ENCODE results near the gene TBXAS1. TPM values are rescaled to one million over a fixed set of nuclear protein-coding genes. Genes with fewer than 3 reads are reported as not detected.

TBXAS1 gene
- total RNA-seq, 1 experiment from 2014 or later: 2.3 TPM

GRCh38 chr7:140018125-140019043 is 189.3 kb downstream of the TBXAS1 start:
- Mint-ChIP-seq H3K9me3 (no peaks in the 10 kb centered on the region), H3K36me3 (no peaks in the 10 kb centered on the region), H3K4me1 (no peaks in the 10 kb centered on the region), H3K4me3 (no peak overlapping the region), H3K27me3 (ENCODE audit: low read depth) (no peaks in the 10 kb centered on the region), H3K27ac (no peak overlapping the region)
- no peak for DNase-seq (ENCODE audit: low spot score)
- POLR2A ChIA-PET: interaction anchor here (0.8 kb wide), 1 partner anchor 390 kb away, joined by 4 read pairs; no protein-coding TSS in a partner anchor
- TF ChIP-seq ZMAT4 (CRISPR knock-in tag; IDR thresholded peaks at IDR 0.05) (no peak), ZNF121 (CRISPR knock-in tag; IDR thresholded peaks at IDR 0.05) (no peak)
- TF ChIP-seq, protein P1, sequence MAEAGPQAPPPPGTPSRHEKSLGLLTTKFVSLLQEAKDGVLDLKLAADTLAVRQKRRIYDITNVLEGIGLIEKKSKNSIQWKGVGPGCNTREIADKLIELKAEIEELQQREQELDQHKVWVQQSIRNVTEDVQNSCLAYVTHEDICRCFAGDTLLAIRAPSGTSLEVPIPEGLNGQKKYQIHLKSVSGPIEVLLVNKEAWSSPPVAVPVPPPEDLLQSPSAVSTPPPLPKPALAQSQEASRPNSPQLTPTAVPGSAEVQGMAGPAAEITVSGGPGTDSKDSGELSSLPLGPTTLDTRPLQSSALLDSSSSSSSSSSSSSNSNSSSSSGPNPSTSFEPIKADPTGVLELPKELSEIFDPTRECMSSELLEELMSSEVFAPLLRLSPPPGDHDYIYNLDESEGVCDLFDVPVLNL (CRISPR knock-in tag; IDR thresholded peaks at IDR 0.05; ENCODE audit: borderline replicate concordance, low read depth): no peak
- CTCF ChIA-PET: interaction anchor here (0.6 to 1.8 kb wide), 3 partner anchors 13 to 373 kb away, joined by 3 to 6 read pairs (median 5); no protein-coding TSS in a partner anchor
- ATAC-seq: no peak

- no peaks in the 10 kb centered on the region for H3K36me3 Mint-ChIP-seq
- no peak overlapping the region for H3K27ac Mint-ChIP-seq
- ChIA-PET POLR2A (no interaction called here), CTCF (interaction anchor here (1.2 kb wide), 1 partner anchor 14 kb away, joined by 5 read pairs; no protein-coding TSS in a partner anchor)
- no peaks in the 10 kb centered on the region for H3K27me3 Mint-ChIP-seq (ENCODE audit: low read depth)
- no peaks in the 10 kb centered on the region for H3K4me1 Mint-ChIP-seq
- H3K9me3 Mint-ChIP-seq: no peaks in the 10 kb centered on the region
- no peak for ATAC-seq
- no peak for DNase-seq (ENCODE audit: low spot score)
- TF ChIP-seq FOXP4 (CRISPR knock-in tag; IDR thresholded peaks at IDR 0.05): no peak
- no peak for TF ChIP-seq ZBTB21 (CRISPR knock-in tag; IDR thresholded peaks at IDR 0.05; ENCODE audit: borderline replicate concordance)
- no peak for TF ChIP-seq ZNF423 (CRISPR knock-in tag; IDR thresholded peaks at IDR 0.05)
- no peak for TF ChIP-seq ELF4 (CRISPR knock-in tag; IDR thresholded peaks at IDR 0.05; ENCODE audit: low read depth)
- TF ChIP-seq, protein P2, sequence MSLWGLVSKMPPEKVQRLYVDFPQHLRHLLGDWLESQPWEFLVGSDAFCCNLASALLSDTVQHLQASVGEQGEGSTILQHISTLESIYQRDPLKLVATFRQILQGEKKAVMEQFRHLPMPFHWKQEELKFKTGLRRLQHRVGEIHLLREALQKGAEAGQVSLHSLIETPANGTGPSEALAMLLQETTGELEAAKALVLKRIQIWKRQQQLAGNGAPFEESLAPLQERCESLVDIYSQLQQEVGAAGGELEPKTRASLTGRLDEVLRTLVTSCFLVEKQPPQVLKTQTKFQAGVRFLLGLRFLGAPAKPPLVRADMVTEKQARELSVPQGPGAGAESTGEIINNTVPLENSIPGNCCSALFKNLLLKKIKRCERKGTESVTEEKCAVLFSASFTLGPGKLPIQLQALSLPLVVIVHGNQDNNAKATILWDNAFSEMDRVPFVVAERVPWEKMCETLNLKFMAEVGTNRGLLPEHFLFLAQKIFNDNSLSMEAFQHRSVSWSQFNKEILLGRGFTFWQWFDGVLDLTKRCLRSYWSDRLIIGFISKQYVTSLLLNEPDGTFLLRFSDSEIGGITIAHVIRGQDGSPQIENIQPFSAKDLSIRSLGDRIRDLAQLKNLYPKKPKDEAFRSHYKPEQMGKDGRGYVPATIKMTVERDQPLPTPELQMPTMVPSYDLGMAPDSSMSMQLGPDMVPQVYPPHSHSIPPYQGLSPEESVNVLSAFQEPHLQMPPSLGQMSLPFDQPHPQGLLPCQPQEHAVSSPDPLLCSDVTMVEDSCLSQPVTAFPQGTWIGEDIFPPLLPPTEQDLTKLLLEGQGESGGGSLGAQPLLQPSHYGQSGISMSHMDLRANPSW (CRISPR knock-in tag; conservative IDR thresholded peaks at IDR 0.05; ENCODE audit: low read depth): no peak
- no peak for TF ChIP-seq ATF3 (CRISPR knock-in tag; conservative IDR thresholded peaks at IDR 0.05)
- no peak for TF ChIP-seq NR3C1 (CRISPR knock-in tag; conservative IDR thresholded peaks at IDR 0.05; ENCODE audit: low read depth)
- TF ChIP-seq EMX1 (CRISPR knock-in tag; IDR thresholded peaks at IDR 0.05): no peak
- TF ChIP-seq GABPB1 (CRISPR knock-in tag; IDR thresholded peaks at IDR 0.05): no peak
- no peak for TF ChIP-seq TEAD4 (CRISPR knock-in tag; IDR thresholded peaks at IDR 0.05)
- no peak for TF ChIP-seq ZNF416 (CRISPR knock-in tag; IDR thresholded peaks at IDR 0.05)
- no peak for TF ChIP-seq CREB1 (CRISPR knock-in tag; IDR thresholded peaks at IDR 0.05)
- TF ChIP-seq FOXP1 (CRISPR knock-in tag; IDR thresholded peaks at IDR 0.05; ENCODE audit: borderline replicate concordance): no peak
- TF ChIP-seq, protein P3, sequence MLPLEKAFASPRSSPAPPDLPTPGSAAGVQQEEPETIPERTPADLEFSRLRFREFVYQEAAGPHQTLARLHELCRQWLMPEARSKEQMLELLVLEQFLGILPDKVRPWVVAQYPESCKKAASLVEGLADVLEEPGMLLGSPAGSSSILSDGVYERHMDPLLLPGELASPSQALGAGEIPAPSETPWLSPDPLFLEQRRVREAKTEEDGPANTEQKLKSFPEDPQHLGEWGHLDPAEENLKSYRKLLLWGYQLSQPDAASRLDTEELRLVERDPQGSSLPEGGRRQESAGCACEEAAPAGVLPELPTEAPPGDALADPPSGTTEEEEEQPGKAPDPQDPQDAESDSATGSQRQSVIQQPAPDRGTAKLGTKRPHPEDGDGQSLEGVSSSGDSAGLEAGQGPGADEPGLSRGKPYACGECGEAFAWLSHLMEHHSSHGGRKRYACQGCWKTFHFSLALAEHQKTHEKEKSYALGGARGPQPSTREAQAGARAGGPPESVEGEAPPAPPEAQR (CRISPR knock-in tag; IDR thresholded peaks at IDR 0.05): no peak
- H3K4me3 Mint-ChIP-seq: no peak overlapping the region
Observed at GRCh38 chr7:140019172-140019571, 190.1 kb downstream of the TBXAS1 start.

Measured in WTC11 (cell line).